Cardiac fibroblast (primary cell): ENCODE results near the gene DYRK1B.
"Not testable (repeated sequence)": the region's sequence is repeated elsewhere in the genome, so short reads cannot be mapped to it uniquely, and the experiment has no call there.

Source experiments
- DNase-seq, 2 donors: peaks; one replicate each; pipeline versions ENCODE4 v3.0.0 to v3.0.0-alpha.2; 2010; ENCODE audit warnings: low read depth in 2 of 2
- H3K4me3 ChIP-seq, 2 donors: replicated peaks in 1 of 2; 1 replicate in 1 of 2; 2 replicates in 1 of 2; pipeline ENCODE4 v1.5.1; 2011; ENCODE audit warnings: low read depth in 2 of 2, low read length in 2 of 2, mild to moderate bottlenecking in 2 of 2, moderate library complexity in 1 of 2
- TF ChIP-seq, protein P1 (sequence below): IDR thresholded peaks from one replicate; pipeline ENCODE4 v1.5.1; 2011; ENCODE audit warnings: low read depth, mild to moderate bottlenecking, low read length, inconsistent platforms

The DYRK1B gene

DNA sequence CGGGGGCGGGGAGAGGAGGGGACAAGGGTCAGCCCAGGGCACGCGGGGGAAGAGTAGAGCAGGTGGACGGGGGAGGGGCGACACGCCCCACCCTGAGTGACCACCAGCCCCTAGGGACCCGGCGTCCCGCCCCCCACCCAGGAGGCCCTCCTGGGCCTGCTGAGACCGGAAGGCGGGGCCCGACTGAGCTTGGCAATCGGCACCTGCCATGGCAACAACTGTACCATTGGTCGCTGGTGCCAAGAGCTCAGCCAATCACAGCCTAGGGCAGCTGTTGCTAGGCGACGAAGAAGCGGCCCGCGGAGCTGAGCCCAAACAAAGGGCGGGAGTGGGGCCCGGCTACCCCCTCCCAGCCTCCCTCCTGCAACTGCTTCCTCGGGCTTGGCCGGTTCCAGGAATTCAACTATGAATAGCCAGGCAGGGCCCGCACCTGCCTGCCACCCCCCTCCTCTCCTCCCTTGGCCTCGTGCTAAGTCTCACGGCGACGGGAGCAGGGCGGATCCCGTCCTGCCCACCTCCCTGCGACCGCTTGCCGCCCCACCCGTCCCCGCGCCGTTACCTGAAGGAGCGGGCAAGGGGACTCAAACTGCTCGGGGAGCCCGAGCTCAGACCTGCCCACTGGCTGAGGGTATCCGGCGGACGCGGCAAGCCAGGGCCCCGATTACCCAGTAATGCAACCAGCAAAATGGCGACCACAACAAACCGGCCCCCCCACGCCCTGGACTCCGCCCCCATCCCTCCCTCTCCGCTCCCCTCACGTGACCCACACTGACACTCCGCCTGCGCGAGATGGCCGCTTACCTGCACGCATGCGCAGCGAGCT lies at the start of gene DYRK1B:
DYRK1B (minus strand) TSS at position 699 of the 823 bp plus-strand sequence. CDS start 2,295 bp downstream, outside the sequence.
- TF ChIP-seq, protein P1, sequence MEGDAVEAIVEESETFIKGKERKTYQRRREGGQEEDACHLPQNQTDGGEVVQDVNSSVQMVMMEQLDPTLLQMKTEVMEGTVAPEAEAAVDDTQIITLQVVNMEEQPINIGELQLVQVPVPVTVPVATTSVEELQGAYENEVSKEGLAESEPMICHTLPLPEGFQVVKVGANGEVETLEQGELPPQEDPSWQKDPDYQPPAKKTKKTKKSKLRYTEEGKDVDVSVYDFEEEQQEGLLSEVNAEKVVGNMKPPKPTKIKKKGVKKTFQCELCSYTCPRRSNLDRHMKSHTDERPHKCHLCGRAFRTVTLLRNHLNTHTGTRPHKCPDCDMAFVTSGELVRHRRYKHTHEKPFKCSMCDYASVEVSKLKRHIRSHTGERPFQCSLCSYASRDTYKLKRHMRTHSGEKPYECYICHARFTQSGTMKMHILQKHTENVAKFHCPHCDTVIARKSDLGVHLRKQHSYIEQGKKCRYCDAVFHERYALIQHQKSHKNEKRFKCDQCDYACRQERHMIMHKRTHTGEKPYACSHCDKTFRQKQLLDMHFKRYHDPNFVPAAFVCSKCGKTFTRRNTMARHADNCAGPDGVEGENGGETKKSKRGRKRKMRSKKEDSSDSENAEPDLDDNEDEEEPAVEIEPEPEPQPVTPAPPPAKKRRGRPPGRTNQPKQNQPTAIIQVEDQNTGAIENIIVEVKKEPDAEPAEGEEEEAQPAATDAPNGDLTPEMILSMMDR = no peak
- DNase-seq = peak; percentile 98 to 99
- peak within 1 kb of the TSS; percentile 86 to 87 for H3K4me3 ChIP-seq

DNA sequence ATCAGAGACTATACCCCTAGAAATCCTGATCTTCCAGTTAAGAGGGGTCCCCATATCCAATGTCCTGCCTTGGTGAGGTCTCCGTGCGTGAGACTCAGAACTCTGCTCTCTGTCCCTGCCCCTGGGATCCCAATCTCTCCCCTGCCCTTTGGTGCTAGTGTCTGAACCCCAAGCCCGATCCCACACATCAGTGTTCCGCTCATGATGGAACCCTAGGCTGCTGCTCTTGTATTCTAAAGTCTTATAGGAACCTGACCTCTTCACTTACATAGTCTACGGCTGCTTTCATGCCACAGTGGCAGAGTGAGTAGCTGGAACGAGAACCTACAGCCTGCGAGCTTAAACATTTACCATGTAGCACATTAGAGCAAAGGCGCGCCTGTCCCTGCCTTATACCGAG lies 48.7 kb upstream of the DYRK1B start:
- not testable (repeated sequence) for H3K4me3 ChIP-seq, DNase-seq

DNA sequence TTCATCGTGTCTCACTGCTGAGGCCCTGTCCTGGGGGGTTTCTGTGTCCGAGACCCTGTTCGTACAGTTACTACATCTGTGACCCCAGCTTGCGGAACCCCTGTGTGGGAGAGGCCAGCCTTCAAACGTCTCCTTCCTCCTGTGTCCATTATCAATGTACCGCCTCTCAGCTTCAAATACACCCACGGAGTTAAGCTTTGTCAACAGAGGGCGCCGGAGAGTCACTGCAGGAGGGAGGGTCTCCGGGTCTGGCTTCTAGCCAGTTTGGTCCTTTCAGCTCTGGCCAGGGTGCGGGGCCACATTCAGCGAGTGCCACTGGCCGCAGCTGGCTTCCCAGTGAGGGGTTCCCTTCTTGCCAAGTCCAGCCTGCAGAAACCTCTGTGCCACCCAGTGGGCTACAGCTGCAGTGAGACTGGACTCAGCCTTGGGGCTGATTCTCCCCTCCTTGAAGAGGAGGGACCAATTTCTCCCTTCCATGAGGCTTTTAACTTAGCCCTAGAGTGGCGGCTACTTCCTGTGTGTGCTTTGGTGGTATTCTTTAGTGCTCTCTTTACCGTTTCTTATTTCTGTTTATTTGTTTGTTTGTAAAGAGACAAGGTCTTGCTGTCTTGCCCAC lies 47.6 kb upstream of the DYRK1B start:
- peak; percentile 16 to 36 for DNase-seq
- H3K4me3 ChIP-seq = not testable (repeated sequence)
- TF ChIP-seq, protein P1 = peak; percentile 14

DNA sequence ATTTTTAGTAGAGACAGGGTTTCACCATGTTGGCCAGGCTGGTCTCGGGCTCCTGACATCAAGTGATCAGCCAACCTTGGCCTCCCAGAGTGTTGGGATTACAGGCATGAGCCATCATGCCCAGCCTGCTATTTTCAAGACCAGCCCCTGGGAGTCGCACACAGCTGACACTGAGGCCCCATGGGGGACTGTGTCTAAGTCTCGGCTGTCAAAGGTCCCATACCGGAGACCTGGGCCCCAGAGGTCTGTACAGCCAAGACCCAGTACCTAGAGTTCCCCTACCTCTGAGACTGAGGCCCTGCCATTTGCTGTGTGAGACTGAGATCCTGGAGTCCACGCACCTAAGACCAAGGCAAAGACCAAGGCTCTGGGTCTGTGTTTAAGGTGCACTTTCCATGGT lies 46.3 kb upstream of the DYRK1B start:
- not testable (repeated sequence) for DNase-seq, H3K4me3 ChIP-seq

DNA sequence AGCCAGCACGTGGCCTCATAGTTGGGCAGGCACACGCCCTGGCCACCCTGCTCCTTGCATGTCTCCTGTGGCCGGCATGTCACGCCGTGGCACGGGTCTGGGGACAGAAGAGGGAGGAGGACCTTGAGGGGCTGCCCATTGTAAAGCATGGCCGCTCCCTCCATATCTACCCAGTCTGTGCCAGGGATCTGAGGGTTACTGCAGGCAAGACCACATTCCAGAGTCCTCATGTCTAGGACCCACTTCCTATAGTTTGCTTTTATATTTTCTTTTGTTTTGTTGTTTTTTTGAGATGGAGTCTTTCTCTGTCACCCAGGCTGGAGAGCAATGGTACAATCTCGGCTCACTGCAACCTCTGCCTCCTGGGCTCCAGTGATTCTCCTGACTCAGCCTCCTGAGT lies 45.8 kb upstream of the DYRK1B start:
- not testable (repeated sequence) for DNase-seq, H3K4me3 ChIP-seq

DNA sequence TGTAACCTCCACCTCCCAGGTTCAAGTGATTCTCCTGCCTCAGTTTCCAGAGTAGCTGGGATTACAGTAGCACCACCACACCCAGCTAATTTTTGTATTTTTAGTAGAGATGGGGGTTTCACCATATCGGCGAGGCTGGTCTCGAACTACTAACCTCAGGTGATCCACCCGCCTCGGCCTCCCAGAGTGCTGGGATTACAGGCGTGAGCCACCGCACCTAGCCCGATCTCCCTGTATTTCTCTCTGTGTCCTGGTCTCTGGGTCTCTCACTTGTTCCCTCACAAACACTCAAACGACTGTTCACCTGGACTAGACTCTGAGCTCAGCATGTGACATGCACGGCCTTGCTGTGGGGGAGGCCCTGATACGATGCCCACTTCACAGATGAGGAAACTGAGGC lies 44.9 kb upstream of the DYRK1B start:
- DNase-seq, H3K4me3 ChIP-seq: not testable (repeated sequence)

DNA sequence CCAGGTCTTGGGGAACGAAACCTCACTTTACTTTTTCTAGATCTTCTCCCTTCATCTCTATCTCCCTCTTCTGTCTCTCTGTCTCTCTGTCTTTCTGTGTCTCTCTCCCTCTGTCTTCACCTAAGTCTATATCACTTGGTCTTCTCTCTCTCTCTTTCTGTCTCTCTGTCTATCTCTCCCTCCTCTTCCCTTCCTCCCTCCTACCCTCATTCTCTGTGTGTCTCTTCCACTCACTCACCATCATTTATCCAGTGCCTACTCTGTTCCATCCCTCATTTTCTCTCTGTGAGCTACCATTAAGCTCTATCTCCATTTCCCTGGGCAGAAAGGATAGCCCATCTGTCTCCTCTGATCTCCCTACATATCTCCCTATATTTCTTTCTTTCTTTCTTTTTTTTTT lies 44.4 kb upstream of the DYRK1B start:
- TF ChIP-seq, protein P1 = no peak
- no peak overlapping the region for H3K4me3 ChIP-seq
- DNase-seq = no peak

DNA sequence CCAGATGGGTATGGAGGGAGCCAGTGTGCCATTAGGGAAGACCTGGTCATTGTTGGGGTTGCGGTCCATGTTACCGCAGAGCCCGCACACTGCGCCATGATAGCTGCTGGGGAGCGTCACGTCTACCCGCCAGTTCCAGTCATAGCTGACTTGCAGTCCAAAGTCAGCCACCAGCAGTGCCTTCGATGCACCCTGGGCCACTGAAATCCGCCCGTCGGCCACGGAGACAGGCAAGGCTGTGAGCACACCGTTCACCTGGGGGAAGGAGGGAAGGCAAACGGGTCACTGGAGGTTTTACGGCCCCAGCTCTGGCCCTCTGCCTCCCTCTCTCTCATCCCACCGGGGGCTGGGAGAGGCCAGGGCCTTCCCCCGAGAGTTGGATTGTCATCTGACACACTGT lies 44.0 kb upstream of the DYRK1B start:
- DNase-seq, H3K4me3 ChIP-seq: not testable (repeated sequence)

DNA sequence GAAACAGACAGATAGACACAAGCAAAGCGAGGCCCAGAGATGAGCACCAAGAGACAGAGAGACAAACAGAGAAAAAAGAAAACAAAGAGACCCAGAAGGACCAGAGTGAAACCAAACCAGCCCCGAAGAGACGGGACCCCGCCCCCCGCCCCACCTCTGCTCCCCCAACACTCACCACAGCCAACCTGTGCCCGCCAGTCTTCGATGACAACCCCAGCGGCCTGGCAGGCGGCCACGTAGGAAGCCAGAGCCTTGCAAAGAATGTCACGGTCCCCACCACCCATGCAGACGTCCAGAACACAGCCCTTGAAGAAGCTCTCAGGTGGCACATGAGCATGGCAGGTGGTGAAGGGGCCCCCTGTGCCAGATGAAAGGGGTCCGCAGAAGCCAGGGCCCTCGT lies 43.5 kb upstream of the DYRK1B start:
- DNase-seq, H3K4me3 ChIP-seq: not testable (repeated sequence)

DNA sequence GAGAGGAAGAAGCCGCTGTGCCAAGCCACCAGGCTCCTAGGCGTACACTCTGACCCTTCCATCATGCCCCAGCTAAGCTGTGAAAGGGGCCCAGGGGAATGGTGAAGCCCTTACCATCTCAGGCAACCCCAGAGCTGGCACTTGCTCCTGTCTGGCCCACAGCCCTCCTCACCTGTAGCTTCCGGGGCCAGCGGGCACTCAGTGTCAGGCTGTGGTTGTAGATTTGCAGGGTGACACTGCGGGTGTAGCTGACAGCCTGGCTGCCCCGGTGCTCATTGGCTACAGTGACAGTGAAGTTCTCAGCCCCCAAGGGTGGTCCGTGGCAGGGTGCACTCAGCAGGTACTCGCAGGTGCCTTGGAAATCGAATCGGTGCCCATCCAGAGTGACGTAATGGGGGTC lies 42.5 kb upstream of the DYRK1B start:
- not testable (repeated sequence) for DNase-seq, H3K4me3 ChIP-seq

DNA sequence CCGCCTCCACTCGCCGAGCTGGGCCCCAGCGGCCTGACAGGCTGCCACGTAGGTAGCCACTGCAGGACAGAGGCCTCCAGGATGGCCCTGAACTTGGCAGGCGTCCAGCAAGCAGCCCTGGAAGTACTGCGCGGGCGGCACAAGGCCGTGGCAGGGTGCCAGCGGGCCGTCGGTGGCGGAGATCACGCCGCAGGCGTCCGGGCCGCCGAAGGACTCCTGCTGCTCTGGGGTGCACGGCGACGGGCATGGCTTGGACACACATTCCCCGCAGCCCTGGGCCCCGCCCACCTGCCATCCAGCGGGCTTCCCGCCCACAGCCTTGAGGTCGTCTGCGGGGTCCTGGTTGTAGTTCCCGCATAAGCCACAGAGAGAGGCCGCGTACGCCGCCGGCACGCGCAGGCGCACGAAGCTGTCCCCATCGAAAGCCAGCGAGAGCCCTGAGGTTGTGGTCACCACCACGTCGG lies 41.5 kb upstream of the DYRK1B start:
- DNase-seq, H3K4me3 ChIP-seq: not testable (repeated sequence)
